Measurements from ENCODE around the gene SLC12A5.
"Not testable (repeated sequence)": the region's sequence is repeated elsewhere in the genome, so short reads cannot be mapped to it uniquely, and the experiment has no call there.

DNA sequence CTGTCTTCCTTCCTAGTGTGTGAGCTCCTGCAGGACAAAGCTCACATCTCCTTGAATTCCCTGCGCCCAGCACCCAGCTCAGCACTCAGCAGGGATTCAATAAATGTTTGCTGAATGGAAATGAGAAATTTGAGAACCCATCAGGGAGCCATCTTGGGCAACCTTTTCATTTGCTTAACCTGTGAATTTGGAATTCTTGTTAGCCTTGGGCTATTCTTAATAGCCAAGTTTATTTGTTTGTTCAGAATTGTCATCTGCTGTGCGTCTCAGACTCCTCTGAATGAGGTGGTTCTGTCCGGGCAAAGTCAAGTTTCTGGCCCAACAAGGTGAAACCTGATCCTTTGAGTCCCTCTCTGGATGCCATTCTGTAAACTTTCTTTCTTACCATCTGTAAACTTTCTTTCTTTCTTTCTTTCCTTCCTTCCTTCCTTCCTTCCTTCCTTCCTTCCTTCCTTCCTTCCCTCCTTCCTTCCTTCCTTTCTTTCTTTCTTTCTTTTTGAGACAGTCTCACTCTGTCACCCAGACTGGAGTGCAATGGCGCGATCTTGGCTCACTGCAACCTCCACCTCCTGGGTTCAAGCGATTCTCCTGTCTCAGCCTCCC, 33.4 kb upstream of the SLC12A5 start:
- TF ChIP-seq, protein P1, sequence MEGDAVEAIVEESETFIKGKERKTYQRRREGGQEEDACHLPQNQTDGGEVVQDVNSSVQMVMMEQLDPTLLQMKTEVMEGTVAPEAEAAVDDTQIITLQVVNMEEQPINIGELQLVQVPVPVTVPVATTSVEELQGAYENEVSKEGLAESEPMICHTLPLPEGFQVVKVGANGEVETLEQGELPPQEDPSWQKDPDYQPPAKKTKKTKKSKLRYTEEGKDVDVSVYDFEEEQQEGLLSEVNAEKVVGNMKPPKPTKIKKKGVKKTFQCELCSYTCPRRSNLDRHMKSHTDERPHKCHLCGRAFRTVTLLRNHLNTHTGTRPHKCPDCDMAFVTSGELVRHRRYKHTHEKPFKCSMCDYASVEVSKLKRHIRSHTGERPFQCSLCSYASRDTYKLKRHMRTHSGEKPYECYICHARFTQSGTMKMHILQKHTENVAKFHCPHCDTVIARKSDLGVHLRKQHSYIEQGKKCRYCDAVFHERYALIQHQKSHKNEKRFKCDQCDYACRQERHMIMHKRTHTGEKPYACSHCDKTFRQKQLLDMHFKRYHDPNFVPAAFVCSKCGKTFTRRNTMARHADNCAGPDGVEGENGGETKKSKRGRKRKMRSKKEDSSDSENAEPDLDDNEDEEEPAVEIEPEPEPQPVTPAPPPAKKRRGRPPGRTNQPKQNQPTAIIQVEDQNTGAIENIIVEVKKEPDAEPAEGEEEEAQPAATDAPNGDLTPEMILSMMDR (IDR thresholded peaks at IDR 0.05), result not testable (repeated sequence)
- not testable (repeated sequence) for TF ChIP-seq POLR2A (IDR thresholded peaks at IDR 0.05; ENCODE audit: low read depth); POLR2AphosphoS5 (IDR thresholded peaks at IDR 0.05); EP300 (IDR thresholded peaks at IDR 0.05)

Data from esophagus muscularis mucosa (tissue), 4 donors.